ENCODE results near the gene ARHGAP24. TPM values are rescaled to one million over a fixed set of nuclear protein-coding genes. Genes with fewer than 3 reads are reported as not detected.

The ARHGAP24 gene
- total and polyA plus RNA-seq, 2 donors (not counting 1 experiment from before 2014, with no cell fraction given) = 48.4 to 141 TPM

- intact Hi-C loops (cut with micrococcal nuclease) = no loop called here
- no peaks in the 10 kb centered on the region for H3K27me3 ChIP-seq (replicated peaks in 1 of 4; ENCODE audit: control extremely low read depth in 1 of 4, control insufficient read depth in 3 of 4, insufficient read depth in 4 of 4, low read length in 3 of 4)
- H3K4me3 ChIP-seq (ENCODE audit: control extremely low read depth in 1 of 5, extremely low read depth in 1 of 5, insufficient read depth in 1 of 5, low read depth in 2 of 5, low read length in 4 of 5) = no peak overlapping the region
- CTCF ChIA-PET = interaction anchor here (0.7 to 0.9 kb wide), 2 partner anchors 30 to 87 kb away, joined by 3 read pairs; no protein-coding TSS in a partner anchor
- peaks cover 0 to 3% of the 10 kb centered on the region in 2 experiments for H3K36me3 ChIP-seq (replicated peaks in 1 of 2; ENCODE audit: control extremely low read depth in 1 of 2, control insufficient read depth in 1 of 2, extremely low read depth in 1 of 2, insufficient read depth in 2 of 2, low read length in 1 of 2)
- no peak for ATAC-seq (ENCODE audit: low read depth)
- no peaks in the 10 kb centered on the region for H3K9me3 ChIP-seq (ENCODE audit: control extremely low read depth in 1 of 3, control insufficient read depth in 2 of 3, insufficient read depth in 1 of 3, low read length in 2 of 3)
- H4K20me1 ChIP-seq (ENCODE audit: control insufficient read depth, insufficient read depth, low read length, poor library complexity, severe bottlenecking) = peaks cover 9% of the 10 kb centered on the region
- Mint-ChIP-seq H3K9me3 (ENCODE audit: insufficient read depth) (no peaks in the 10 kb centered on the region), H3K4me3 (no peak overlapping the region), H3K27me3 (no peaks in the 10 kb centered on the region), H3K4me1 (peaks cover 26% of the 10 kb centered on the region), H3K27ac (no peak overlapping the region)
- H3K79me2 ChIP-seq (ENCODE audit: control insufficient read depth, insufficient read depth, low read length) = peaks cover 27% of the 10 kb centered on the region
- H3K27ac ChIP-seq (ENCODE audit: low read length in 2 of 2) = no peak overlapping the region
- H3K4me2 ChIP-seq (replicated peaks; ENCODE audit: low read depth, low read length, poor library complexity, severe bottlenecking) = no peak overlapping the region
- no peak for DNase-seq
- no CpG with 5 or more reads among the region's 3 CpGs for WGBS (ENCODE audit: insufficient coverage)
- POLR2A ChIA-PET = no interaction called here
- TF ChIP-seq EZH2 (IDR thresholded peaks at IDR 0.05; ENCODE audit: borderline replicate concordance, insufficient read depth, low read depth, low read length, poor library complexity, severe bottlenecking) = no peak
- TF ChIP-seq, protein P1, sequence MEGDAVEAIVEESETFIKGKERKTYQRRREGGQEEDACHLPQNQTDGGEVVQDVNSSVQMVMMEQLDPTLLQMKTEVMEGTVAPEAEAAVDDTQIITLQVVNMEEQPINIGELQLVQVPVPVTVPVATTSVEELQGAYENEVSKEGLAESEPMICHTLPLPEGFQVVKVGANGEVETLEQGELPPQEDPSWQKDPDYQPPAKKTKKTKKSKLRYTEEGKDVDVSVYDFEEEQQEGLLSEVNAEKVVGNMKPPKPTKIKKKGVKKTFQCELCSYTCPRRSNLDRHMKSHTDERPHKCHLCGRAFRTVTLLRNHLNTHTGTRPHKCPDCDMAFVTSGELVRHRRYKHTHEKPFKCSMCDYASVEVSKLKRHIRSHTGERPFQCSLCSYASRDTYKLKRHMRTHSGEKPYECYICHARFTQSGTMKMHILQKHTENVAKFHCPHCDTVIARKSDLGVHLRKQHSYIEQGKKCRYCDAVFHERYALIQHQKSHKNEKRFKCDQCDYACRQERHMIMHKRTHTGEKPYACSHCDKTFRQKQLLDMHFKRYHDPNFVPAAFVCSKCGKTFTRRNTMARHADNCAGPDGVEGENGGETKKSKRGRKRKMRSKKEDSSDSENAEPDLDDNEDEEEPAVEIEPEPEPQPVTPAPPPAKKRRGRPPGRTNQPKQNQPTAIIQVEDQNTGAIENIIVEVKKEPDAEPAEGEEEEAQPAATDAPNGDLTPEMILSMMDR (IDR thresholded peaks at IDR 0.05) = no peak
- H3K9ac ChIP-seq (ENCODE audit: low read length) = no peak overlapping the region
- H3K4me1 ChIP-seq (ENCODE audit: control insufficient read depth in 2 of 2, insufficient read depth in 2 of 2, low read length in 2 of 2) = peaks cover 3 to 8% of the 10 kb centered on the region in 2 donors
- no peak overlapping the region for H2AFZ ChIP-seq (ENCODE audit: insufficient read depth, low read depth, low read length, poor library complexity, severe bottlenecking)
Measured at GRCh38 chr4:85833302-85833701, 358.4 kb downstream of the ARHGAP24 start.

DNA sequence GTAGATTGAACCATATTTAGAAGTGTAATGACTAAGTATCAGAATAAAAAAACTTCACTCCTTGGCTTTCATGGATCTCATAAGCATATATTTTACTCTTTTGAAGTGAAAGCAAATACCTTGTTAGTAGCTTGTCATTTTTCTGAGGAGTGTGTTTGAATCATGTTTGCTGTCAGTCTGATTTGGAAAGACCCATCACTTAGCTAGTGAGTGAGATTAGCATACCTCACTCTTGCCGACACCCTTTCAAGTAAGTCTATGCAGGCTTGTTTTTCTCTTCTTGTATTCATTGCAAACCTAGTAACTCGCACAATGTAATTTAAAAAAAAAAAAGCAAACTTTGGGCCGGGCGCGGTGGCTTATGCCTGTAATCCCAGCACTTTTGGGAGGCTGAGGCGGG lies 360.0 kb downstream of the ARHGAP24 start:
- intact Hi-C loops (cut with micrococcal nuclease) = loop anchor here (5.0 kb wide), 1 partner anchor 273 kb away; no protein-coding TSS in a partner anchor
- H3K4me1 ChIP-seq (ENCODE audit: control insufficient read depth in 2 of 2, insufficient read depth in 2 of 2, low read length in 2 of 2) = peaks cover 3 to 8% of the 10 kb centered on the region in 2 donors
- no peak overlapping the region for H3K4me2 ChIP-seq (replicated peaks; ENCODE audit: low read depth, low read length, poor library complexity, severe bottlenecking)
- H2AFZ ChIP-seq (ENCODE audit: insufficient read depth, low read depth, low read length, poor library complexity, severe bottlenecking) = no peak overlapping the region
- no peaks in the 10 kb centered on the region for H3K9me3 ChIP-seq (ENCODE audit: control extremely low read depth in 1 of 3, control insufficient read depth in 2 of 3, insufficient read depth in 1 of 3, low read length in 2 of 3)
- no peaks in the 10 kb centered on the region for H3K27me3 ChIP-seq (replicated peaks in 1 of 4; ENCODE audit: control extremely low read depth in 1 of 4, control insufficient read depth in 3 of 4, insufficient read depth in 4 of 4, low read length in 3 of 4)
- no peak overlapping the region for H3K27ac ChIP-seq (ENCODE audit: low read length in 2 of 2)
- H3K4me3 Mint-ChIP-seq = no peak overlapping the region
- H3K9ac ChIP-seq (ENCODE audit: low read length) = no peak overlapping the region
- ATAC-seq (ENCODE audit: low read depth) (no peak), DNase-seq (no peak)
- H3K4me1 Mint-ChIP-seq = peaks cover 31% of the 10 kb centered on the region
- TF ChIP-seq, protein P1 (IDR thresholded peaks at IDR 0.05) = no peak
- no peak for TF ChIP-seq EZH2 (IDR thresholded peaks at IDR 0.05; ENCODE audit: borderline replicate concordance, insufficient read depth, low read depth, low read length, poor library complexity, severe bottlenecking)
- ChIA-PET POLR2A (no interaction called here), CTCF (interaction anchor here (0.7 kb wide), 1 partner anchor 686 kb away, joined by 3 read pairs; no protein-coding TSS in a partner anchor)
- H3K27ac Mint-ChIP-seq = no peak overlapping the region
- H3K79me2 ChIP-seq (ENCODE audit: control insufficient read depth, insufficient read depth, low read length) = peaks cover 34% of the 10 kb centered on the region
- no peaks in the 10 kb centered on the region for H3K9me3 Mint-ChIP-seq (ENCODE audit: insufficient read depth)
- peaks cover 9% of the 10 kb centered on the region for H4K20me1 ChIP-seq (ENCODE audit: control insufficient read depth, insufficient read depth, low read length, poor library complexity, severe bottlenecking)
- WGBS (ENCODE audit: insufficient coverage) = 100% methylated on average over 4 of the region's 6 CpGs
- H3K36me3 ChIP-seq (replicated peaks in 1 of 2; ENCODE audit: control extremely low read depth in 1 of 2, control insufficient read depth in 1 of 2, extremely low read depth in 1 of 2, insufficient read depth in 2 of 2, low read length in 1 of 2) = peaks cover 0 to 3% of the 10 kb centered on the region in 2 experiments
- H3K27me3 Mint-ChIP-seq = no peaks in the 10 kb centered on the region
- H3K4me3 ChIP-seq (ENCODE audit: control extremely low read depth in 1 of 5, extremely low read depth in 1 of 5, insufficient read depth in 1 of 5, low read depth in 2 of 5, low read length in 4 of 5) = no peak overlapping the region
